Testis (tissue), 2 donors: ENCODE measurements around the gene PANX1.

ENCODE experiments used
- CTCF ChIP-seq, 3 experiments: fragments of 450-650 bp in 2 of 3; fragments of 200-600 bp in 1 of 3; sonication (generic) in 1 of 3; IDR thresholded peaks; one replicate each; pipeline ENCODE4 v1.5.1; 2016 to 2019; ENCODE audit warnings: antibody characterized with exemption in 3 of 3, mild to moderate bottlenecking in 2 of 3, moderate library complexity in 1 of 3
- POLR2A ChIP-seq: fragments of 450-650 bp; IDR thresholded peaks from one replicate; pipeline ENCODE4 v1.6.1; 2017; ENCODE audit warnings: antibody characterized with exemption, mild to moderate bottlenecking, moderate library complexity

- TF ChIP-seq POLR2A = no peak
- TF ChIP-seq CTCF (IDR thresholded peaks at IDR 0.05) = no peak
Observed at GRCh38 chr11:94168882-94169281, 40.2 kb downstream of the PANX1 start.
